Chondrocyte (in vitro differentiated cells): ENCODE measurements around the gene SDC1. TPM values are rescaled to one million over a fixed set of nuclear protein-coding genes. Genes with fewer than 3 reads are reported as not detected.

ENCODE experiments used
- DNase-seq: peaks from one replicate; pipeline ENCODE4 v3.0.0; 2021; ENCODE audit warnings: mixed read lengths, low spot score
- H3K27ac Mint-ChIP-seq: one replicate; pipeline ENCODE4 v1.8.0; 2021; ENCODE audit warnings: mild to moderate bottlenecking, moderate library complexity, mixed read lengths; ENCODE audit not compliant: unreplicated experiment
- H3K27me3 Mint-ChIP-seq: 2 replicates; pipeline ENCODE4 v1.8.0; 2021; ENCODE audit warnings: low read depth, mixed read lengths
- H3K36me3 Mint-ChIP-seq: 2 replicates; pipeline ENCODE4 v1.8.0; 2021; ENCODE audit warnings: low read depth, mixed read lengths
- H3K4me1 Mint-ChIP-seq: 2 replicates; pipeline ENCODE4 v1.8.0; 2021; ENCODE audit warnings: low read depth, mild to moderate bottlenecking, mixed read lengths
- H3K4me3 Mint-ChIP-seq: one replicate; pipeline ENCODE4 v1.8.0; 2021; ENCODE audit warnings: mild to moderate bottlenecking, moderate library complexity, mixed read lengths; ENCODE audit not compliant: unreplicated experiment
- H3K9me3 Mint-ChIP-seq: 2 replicates; pipeline ENCODE4 v1.8.0; 2021; ENCODE audit warnings: low read depth, mixed read lengths
- total RNA-seq: library from RNA; stranded (reverse); gene quantifications from 3 replicates; pipeline ENCODE4 v1.2.1, GENCODE V29; 2021
- TF ChIP-seq, protein P1 (sequence below): fragments of 200-600 bp; sonication (generic); IDR thresholded peaks from 2 replicates; pipeline ENCODE4 v1.5.0; 2021; ENCODE audit warnings: antibody characterized with exemption, mild to moderate bottlenecking, moderate library complexity

Gene SDC1
- total RNA-seq, 1 donor from 2014 or later: 13.2 TPM

- Mint-ChIP-seq H3K36me3 (no peaks in the 10 kb centered on the region), H3K4me3 (no peak overlapping the region), H3K27me3 (no peaks in the 10 kb centered on the region), H3K4me1 (peaks cover 24% of the 10 kb centered on the region), H3K9me3 (no peaks in the 10 kb centered on the region), H3K27ac (no peak overlapping the region)
- TF ChIP-seq, protein P1, sequence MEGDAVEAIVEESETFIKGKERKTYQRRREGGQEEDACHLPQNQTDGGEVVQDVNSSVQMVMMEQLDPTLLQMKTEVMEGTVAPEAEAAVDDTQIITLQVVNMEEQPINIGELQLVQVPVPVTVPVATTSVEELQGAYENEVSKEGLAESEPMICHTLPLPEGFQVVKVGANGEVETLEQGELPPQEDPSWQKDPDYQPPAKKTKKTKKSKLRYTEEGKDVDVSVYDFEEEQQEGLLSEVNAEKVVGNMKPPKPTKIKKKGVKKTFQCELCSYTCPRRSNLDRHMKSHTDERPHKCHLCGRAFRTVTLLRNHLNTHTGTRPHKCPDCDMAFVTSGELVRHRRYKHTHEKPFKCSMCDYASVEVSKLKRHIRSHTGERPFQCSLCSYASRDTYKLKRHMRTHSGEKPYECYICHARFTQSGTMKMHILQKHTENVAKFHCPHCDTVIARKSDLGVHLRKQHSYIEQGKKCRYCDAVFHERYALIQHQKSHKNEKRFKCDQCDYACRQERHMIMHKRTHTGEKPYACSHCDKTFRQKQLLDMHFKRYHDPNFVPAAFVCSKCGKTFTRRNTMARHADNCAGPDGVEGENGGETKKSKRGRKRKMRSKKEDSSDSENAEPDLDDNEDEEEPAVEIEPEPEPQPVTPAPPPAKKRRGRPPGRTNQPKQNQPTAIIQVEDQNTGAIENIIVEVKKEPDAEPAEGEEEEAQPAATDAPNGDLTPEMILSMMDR: no peak
- DNase-seq: peak; percentile 44
Observed at GRCh38 chr2:20226152-20226545, 1.2 kb upstream of the SDC1 start.

GRCh38 chr2:20225294-20226151 lies 593 bp upstream of the SDC1 start:
- no peak overlapping the region for H3K27ac Mint-ChIP-seq
- peak overlapping the region; percentile 65 for H3K4me3 Mint-ChIP-seq
- H3K4me1 Mint-ChIP-seq: peaks cover 27% of the 10 kb centered on the region
- no peaks in the 10 kb centered on the region for H3K36me3 Mint-ChIP-seq
- H3K27me3 Mint-ChIP-seq: no peaks in the 10 kb centered on the region
- peak; percentile 90 for DNase-seq
- TF ChIP-seq, protein P1: peak; percentile 78
- H3K9me3 Mint-ChIP-seq: no peaks in the 10 kb centered on the region

DNA sequence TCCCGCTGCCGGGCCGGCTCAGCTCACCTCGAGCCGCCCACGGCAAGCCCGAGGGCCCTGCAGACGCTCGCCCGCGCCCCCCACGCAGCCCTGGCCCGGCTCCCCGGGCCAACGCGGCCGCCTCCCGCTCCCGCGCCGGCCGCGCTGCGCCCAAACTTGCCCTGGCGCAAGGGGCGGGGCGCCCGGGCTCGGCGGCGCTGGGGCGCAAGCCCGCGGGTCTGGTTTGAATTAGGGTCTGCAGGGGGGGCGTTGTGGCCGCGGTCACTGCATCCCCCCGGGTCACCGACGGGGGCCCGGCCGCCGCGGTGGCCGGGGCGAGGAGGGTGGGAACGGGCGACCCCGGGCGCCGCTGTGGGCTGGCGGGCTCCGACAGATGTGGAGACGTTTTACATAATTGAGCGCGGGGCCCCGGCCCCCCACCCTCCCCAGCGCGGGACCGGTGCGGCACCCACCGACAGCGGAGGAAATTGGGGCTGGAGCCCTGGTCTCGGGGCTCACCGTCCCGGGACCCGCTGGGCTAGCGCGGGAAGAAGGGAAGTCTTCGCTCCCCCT lies 690 bp downstream of the SDC1 start:
- DNase-seq: no peak
- TF ChIP-seq, protein P1: no peak
- Mint-ChIP-seq H3K9me3 (no peaks in the 10 kb centered on the region), H3K27me3 (no peaks in the 10 kb centered on the region), H3K36me3 (no peaks in the 10 kb centered on the region), H3K27ac (no peak overlapping the region), H3K4me3 (peak overlapping the region; percentile 38), H3K4me1 (peaks cover 27% of the 10 kb centered on the region)

GRCh38 chr2:20223407-20224163 lies 1.3 kb downstream of the SDC1 start:
- TF ChIP-seq, protein P1: no peak
- Mint-ChIP-seq H3K27me3 (no peaks in the 10 kb centered on the region), H3K36me3 (no peaks in the 10 kb centered on the region), H3K27ac (no peak overlapping the region), H3K9me3 (no peaks in the 10 kb centered on the region), H3K4me1 (peaks cover 27% of the 10 kb centered on the region), H3K4me3 (peak overlapping the region; percentile 51)
- peak; percentile 77 for DNase-seq

GRCh38 chr2:20222769-20223406 lies 2.0 kb downstream of the SDC1 start:
- no peak overlapping the region for H3K27ac Mint-ChIP-seq

More at GRCh38 chr2:20222769-20223406, 2.0 kb downstream of the SDC1 start:
- DNase-seq: peak; percentile 59
- TF ChIP-seq, protein P1: no peak
- no peaks in the 10 kb centered on the region for H3K9me3 Mint-ChIP-seq
- H3K4me1 Mint-ChIP-seq: peaks cover 27% of the 10 kb centered on the region
- no peaks in the 10 kb centered on the region for H3K36me3 Mint-ChIP-seq
- peak overlapping the region; percentile 51 for H3K4me3 Mint-ChIP-seq
- no peaks in the 10 kb centered on the region for H3K27me3 Mint-ChIP-seq
